GM18858 (cell line): ENCODE measurements around the gene SATB2.
A peak's percentile ranks its signal among the peaks of the same experiment; 100 is the strongest.

ENCODE experiments used
- ATAC-seq: cut with Tn5 transposase; IDR thresholded peaks from one replicate; pipeline ENCODE4 v1.9.1; 2021; ENCODE audit not compliant: unreplicated experiment

SATB2 gene

DNA sequence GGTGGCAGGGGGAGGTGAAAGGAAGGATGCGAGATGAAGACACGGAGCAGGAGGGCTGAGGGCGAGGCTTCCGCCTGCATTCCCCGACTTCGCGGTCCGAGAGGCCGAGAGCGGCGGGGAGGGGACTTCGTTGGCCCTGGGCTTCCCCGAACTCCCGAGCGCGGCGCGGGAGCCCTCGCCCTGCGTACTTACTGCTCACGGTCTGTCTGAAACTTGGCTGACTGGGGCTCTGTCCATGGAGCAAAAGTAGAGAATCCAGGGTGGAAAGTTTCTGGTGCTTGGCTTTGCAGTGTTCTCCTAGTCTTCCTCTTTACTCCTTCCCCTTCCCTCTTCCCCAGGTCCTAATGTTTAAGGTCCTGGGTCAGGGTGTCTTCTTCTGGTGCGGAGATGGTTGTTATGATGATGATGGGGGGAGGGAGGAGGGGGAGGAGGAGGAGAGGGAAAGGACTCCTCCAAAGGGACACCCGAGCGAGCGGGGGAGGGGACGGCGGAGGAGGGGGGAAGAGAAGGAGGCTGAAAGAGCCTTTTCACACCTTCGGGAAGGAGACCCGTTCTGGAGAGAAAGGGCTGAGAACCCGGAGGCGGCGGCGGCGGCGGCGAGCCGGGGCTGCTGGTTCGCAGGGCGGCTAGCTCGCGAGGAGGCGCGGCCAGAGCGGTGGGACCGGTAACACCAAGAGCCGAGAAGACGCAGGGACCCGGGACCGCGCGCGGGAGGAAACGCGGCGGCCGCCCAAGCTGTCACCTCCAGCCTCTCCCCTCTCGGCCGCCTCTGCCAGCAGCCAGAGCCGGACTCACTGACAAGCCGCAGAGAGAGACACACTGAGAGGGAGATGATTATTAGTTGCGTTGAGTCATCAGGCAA is at the start of gene SATB2:
Gene SATB2, minus strand, starts transcription at position 793 of the 862 bp plus-strand sequence. CDS start 1,902 bp downstream, outside the sequence.
- ATAC-seq: no peak

DNA sequence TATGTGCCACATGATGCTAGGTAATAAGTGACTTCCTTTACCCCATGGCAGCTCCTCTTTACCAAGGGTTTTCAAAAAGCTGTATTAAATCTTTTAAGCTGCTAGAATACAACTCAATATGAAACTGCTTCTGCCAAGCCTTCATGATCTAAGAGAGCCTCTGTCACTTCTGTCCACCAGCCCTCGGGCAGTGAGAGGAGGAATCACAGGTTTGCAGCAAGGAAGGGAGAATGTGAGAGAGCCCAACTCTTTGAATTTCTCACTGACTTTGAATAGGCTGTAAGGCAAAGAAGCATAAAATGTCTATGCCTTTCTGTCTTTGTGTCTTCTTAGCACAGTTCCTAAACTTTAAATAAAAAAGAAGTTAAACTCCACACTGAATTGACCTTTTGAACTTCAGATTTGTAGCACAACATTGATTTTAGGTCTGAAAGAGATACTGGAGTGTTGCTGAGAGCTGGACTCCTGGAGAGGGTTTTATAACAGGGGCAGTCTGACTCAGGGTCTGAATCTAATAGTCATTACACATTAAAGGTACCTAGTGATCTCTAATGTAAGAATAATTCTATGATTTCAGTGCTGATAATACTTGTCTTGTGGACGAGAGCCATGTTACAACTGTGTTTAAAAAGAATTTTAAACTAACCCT is 48.1 kb upstream of the SATB2 start:
- no peak for ATAC-seq

DNA sequence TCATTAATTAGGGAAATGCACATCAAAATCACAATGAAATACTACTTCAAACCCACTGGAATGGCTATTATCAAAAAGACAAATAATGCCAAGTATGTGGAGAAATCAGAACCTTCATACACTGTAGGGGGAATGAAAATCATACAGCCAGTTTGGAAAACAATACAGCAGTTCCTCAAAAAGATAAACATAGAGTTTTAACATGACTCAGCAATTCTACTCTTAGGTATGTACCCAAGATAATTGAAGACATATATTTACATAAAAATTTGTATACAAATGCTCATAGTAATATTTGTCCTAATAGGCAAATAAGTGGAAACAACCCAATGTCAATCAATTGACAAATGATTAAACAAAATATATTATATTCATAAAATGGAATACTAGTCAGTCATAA is 45.4 kb upstream of the SATB2 start:
- no peak for ATAC-seq

DNA sequence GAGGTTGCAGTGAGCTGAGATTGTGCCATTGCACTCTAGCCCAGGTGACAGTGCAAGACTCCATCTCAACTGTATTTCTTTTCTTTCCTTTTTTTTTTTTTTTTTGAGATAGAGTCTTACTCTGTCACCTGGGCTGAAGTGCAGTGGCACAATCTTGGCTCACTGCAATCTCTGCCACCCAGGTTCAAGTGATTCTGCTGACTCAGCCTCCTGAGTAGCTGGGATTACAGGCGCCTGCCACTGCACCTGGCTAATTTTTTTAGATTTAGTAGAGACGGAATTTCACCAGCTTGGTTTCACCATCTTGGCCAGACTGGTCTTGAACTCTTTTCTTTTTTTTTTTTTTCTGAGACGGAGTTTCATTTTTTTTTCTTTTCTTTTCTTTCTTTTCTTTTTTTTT is 41.3 kb upstream of the SATB2 start:
- ATAC-seq: no peak

DNA sequence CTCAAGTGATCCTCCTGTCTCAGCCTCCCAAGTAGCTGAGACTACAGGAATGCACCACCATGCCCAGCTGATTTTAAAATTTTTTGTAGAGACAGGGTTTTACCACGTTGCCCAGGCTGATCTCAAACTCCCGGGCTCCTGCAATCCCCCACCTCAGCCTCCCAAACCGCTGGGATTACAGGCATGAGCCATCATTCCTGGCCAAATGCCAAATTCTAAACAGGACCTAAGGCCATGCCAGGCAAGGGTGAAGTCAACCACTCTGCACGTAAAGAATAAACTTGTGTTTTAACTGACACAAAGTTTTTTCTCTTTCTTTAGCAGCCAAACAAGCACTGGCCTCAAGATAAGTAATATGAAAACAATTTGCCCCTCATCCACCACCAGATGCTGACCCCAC is 37.4 kb upstream of the SATB2 start:
- ATAC-seq: no peak

DNA sequence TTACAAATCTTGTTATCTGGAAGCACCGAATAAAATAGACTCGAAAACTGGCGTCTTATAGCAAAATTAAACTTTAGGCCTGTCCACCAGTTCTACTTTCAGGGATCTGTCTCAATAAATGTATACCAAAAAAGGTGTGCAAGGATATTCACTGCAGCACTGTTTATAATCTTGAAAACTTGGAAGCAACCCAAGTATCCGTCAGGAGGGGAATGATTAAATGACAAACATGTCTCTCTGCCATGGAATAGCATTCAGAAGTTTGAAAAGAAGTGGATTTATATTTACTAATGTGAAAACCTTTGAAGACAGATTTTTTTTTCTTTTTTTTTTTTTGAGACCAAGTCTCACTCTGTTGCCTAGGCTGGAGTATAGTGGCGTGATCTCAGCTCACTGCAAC is 32.3 kb upstream of the SATB2 start:
- ATAC-seq: no peak

DNA sequence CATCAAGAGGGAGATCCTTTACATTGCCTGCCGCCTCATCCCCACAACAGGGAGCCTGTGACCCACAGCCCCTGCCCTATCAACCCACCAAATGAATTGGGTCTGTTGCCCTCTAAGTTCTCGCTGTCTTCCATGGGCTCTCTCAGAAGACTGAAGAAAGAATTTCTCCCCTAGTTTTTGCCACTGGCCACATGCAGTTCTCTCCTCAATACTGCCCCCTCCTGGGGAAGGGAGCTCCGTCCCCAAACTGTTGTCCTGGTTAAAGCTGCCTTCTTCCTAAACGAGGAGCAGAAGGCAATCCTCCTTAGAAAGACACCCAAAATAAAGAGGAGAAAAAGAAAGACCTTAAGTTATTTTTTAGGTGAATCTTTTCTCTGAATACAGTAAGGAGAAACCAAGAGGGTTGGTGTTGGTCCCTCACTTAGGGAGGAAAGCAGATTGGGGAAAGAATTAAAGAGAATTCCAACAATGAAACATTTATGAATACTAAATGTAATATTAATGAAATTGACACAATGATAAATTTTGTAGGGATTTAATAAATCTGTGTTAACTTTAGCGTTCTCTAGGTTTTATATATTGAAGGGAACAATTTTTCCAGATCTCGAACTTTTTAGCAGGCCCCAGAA is 31.1 kb upstream of the SATB2 start:
- peak; percentile 52 for ATAC-seq

DNA sequence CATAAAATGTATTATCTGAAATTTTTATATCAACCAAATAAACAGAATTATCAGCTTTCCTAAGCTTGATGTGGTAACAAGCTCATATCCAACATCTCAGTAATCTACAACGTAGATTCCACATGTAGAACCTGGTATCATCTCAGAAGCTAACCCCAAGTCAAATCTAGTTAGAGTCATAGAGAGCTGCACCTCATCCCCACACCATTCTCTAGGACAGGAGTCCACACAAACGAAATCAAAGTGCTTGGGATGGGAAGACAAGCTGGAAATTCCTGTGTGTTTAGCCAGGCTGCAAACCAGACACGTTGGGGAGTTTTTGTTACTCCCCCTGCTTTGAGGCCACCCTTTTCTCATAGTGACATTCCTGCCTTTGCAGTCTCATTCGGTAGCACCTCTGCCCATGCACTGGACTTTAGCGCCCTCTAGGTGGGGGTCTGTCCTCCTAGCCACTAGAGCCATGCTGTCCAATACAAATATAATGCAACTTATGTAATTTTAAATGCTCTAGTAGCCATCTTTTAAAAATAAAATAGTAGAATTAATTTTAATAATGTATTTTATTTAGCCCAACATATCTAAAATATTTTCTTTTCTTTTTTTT is 28.1 kb upstream of the SATB2 start:
- peak; percentile 41 for ATAC-seq

DNA sequence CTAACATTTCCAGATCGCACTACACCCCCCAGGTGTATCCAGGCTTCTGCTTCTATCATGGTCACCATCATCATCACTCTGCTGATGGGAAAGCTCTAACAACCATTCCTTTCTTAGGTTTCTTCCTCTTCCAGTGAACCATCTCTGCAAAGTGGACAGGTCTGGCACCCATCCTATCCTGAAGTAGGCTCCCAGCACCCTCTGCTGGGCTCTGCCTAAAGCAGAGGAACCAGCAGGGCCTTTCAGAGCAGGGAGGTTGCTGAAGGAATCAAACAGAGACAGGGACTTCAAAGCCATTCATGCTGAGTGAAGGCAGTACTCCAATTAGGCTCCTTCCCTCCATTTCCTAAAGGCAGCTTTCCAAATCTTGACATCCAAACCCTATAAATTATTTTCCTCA is 27.2 kb upstream of the SATB2 start:
- no peak for ATAC-seq

DNA sequence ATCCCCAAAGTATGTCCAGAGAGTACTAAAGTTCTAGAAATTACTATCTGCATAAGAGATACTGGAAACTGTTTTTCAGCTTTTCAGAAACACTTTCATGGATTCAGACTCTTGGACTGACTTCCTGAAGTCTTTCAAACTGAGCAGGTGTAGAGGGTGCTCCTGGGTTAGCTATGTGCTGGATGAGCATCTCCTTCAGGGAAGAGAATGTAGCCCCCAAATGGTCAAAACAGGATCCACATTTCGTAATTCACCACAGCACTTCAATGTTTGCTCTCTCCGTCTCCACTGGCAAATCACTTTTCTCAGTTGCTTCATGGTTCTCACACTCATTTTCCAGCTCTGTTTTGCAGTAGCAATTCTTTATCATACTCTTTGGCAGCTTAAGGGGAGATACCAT is 23.2 kb upstream of the SATB2 start:
- no peak for ATAC-seq

DNA sequence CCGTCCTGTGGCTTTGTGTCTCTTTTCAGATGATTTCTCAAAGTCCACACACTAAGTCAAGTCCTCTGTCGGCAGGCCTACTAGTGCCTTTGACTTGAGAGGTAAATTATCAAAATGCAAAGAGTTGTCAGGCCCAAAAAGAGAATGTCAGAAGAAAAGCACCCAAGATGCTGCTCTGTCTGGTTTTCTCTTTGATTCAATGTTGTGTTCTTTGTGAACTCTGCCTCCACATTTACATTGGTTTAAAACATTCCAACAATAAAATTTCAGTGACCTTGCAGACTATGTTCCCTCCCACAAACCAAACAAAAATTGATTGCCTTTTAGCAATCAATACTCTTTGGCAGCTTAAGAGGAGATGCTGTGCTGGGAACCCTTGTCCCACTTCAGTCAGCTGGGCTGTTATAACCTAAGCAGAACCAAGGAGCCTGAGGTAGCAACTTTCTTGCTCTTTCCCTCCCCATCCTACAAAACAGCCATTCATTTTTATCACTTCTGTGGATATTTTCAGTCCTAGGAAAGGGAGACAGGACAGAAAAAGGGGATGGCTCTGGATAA is 19.6 kb upstream of the SATB2 start:
- no peak for ATAC-seq

DNA sequence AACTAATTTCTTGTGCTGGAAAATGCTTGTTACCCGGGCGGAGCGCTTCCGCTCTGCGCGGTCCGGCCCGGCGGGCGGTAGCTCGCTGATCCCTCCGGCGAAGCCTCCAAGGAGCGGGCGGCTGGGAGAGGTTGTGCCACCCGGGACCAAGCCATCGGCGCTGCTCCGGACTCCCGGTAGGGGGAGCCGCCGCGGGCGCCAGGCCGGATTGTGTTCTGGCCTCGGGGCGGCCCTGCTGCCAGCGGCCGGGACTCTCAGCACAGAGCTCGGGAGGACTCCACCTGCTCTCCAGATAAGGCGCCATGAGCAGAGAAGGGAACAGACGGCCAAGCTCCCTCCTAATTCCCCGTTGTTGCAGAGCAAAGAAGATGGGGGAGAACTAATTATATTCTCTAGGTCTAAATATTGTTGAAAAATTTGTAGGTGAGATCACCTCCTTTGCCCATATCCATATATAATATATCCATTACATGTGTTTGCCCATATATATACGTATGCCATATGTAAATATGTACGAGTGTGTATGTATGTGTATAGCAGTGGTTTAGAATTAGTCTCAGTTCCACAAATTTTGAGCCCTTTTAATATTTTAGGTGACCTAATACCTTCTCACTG is 13.8 kb upstream of the SATB2 start:
- peak; percentile 55 for ATAC-seq

DNA sequence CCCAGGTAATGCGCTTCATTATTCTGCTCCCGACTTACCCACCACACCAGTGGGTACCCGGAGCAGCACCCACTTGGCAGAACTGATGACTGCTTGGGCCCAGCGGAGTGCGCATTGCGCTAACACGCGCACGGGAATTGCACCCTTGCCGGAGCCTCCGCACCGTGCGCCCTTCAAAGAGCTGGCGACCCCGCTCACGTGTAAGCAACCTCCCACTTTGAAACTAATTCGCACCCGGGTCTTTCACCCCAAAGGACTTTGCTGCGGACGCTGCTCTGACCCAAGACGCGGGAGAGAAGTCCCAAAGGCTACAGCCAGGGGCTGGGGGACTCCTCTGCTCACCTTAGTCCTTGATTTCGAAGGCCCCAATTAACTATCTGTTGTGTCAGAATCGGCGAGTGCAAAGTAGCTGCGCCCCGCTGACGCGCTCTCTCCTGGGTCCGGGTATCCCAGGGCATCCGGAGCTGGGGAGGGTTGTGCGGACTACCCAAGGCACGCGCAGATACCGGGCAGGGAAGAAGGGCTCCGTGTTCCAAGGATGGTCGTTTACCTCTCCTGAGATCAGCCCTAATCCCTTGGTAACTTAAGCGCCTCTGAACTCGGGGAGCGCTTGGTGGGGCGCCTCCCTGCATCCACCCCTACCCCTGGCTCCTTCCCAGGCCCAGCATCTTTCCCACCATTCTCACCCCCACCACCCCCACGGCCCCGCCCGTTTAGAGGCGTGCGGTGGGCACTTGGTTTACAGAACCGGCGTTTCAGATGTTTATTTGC is 13.1 kb upstream of the SATB2 start:
- no peak for ATAC-seq

DNA sequence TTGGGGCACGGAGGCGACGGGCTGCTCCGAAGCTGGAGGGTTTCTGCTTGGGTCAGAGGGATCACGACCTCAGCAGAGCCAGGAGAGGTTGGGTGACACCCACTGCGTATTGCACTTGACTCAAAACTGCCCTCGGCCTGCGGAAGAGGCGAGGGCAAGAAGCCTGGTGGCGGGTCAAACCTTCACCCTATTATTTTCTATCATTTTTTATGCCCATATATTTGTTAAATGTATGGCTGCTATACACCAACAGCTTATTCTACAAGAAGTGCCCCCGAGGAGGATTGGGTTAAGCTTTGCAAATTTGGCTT is 12.6 kb upstream of the SATB2 start:
- no peak for ATAC-seq

DNA sequence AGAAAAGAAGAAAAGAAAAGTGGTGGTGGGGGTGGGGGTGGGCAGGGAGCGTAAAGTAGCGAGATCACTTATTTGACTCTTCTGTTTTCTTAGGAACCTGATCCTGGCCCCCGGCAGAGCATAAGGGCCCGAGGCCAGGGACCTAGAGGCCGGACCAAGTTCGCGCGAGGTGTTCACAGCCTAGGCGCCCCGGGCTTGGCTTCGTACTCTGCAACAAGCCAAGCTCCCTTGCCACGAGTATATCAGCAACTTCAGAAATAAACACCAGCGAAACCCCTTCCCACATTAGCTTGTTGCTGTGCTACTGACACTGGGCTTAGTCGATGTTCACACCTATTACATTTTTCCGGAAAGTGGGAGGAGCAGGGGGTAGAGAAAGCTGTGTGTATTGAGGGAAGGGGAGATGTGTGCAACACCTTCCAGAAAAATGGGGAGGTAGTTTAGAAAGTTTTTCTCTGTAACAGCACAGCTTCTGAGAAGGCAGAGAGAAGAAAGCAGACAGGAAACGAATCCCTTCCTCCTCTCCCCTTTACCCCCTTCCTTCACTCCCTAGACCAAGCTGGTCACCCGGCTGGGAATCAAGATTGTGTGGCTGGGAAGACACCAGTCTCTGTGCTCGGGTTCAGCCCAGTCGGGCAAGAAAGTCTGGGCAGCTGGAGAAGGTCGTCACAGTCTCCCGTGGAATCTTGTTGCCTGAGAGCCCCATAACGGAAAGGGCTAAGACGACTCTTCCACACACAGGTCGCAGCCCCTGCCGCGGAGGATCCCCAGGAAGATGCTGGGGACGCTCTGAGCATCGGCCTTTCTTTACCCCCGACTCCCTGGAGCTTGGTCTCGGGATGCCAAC is 12.0 kb upstream of the SATB2 start:
- ATAC-seq: no peak

DNA sequence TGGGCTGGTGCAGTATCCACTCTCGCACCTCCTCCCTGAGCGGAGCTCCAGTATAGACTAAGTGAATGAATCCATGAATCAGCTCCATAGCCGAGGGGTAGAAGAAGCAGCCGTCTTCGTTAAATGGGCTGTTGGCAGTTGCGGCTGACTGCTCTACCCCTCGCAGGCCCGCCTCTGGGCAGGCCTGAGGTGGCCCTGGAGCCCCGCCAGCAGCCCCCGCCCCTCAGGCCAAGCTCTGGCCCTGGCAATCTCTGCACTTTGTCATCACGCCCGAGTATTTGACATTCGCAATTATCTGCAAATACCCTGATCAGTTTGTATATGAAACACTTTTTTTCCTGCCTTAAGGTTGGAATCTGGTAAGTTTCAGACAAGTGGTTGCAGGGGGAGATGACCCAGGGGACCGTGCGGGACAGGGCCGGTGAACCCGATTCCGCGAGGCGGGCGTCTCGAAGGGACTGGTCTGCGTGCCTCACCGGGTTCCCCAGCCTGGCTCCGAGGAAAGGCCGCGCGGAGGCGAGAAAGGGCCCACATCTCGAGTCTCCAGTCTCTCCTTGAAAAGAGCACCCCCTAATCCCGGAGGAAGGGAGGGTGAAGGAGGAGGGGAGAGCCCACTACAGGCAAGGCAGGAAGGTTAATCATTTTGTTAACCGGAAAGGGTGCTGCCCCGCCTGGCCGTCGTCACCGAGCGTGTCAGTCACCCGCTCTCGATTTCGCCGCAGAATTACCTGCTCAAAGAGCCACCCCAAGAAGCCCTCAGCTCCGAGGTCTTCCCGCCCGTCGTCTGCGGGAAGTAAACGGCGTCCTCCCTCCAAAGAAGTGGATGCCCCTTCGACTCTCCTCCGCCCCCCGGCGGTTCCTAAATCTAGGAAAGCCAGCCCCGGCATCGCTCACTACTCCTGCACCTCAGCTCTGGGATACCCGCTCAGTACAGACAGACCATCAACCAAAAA is 11.1 kb upstream of the SATB2 start:
- no peak for ATAC-seq

DNA sequence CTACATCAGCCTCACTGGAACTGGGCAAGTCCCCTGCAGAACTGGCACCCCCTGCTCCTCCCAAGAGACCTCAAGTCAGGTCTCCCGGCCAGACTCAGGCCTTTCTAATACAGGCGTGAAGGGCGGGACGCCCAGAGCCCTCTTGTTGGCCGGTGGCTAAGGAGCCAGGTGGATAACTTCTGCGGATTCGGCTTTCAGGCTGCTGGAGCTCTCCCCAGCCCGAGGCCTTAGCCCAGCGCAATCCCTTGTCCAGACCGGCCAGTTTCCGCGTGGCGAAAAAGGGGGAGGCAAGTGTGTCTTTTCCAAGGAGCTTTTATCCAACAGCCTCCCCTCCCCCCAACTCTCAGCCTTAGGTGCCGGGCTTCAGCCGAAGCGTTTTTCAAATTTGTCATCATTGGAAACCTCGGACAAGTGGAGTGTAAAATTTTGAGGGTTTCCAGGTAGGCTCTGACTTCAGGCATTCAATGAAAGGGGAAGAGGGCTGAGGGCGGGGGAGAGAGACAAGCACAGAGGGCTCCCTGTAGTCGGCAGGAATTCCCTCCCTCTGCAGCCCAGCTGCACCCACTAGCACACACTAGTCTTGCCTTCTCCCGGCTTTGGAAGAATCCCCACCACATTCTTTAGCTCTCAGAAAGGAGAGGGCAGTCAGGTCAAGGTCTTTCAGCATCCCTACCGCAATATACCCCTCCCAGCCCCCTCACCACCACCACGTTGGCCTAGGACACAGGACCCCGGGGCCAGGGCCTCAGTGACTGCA is 9.5 kb upstream of the SATB2 start:
- no peak for ATAC-seq

DNA sequence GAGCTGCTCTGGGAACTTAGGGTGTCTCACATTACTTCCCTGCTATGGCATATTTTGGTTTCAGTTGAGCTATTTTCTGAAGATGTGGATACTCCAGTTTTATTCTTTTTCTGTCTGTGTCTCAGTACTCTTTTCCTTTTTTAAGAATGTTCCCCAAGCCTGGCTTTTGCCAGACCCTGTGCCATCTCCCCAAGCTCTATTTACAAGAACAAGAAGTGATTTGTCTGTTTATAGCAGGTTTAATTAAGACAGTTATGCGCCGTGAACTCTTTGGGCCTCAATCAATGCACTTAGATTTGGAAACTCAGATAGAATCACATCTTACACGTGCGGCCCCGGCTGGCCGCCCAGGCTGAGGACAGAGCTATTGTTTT is 8.9 kb upstream of the SATB2 start:
- no peak for ATAC-seq
